ENCODE results near the gene PITPNC1. TPM values are rescaled to one million over a fixed set of nuclear protein-coding genes. Genes with fewer than 3 reads are reported as not detected.

PITPNC1 gene
- total RNA-seq, 1 experiment from 2014 or later: 4.2 TPM

DNA sequence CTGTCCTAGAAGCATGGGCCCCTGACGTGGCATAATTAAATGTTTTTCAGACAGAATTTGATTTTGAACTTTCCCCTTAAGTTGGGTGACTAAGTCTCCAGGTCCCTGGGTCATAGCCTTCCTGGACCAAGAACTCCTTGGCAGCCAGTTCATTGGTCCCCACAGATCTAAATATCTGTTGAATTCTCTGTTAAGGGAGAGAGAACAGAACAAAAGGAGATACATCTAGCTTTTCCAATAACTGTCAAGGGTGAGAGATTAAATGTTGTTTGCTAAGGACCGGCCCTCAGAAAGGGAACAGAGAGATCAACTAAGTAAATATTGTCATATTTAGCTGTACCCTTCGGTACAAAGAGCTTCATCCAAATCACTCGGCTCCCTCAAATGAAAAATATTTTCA is 262.5 kb downstream of the PITPNC1 start:
- no peaks in the 10 kb centered on the region for H3K27me3 Mint-ChIP-seq (ENCODE audit: insufficient read depth, unreplicated experiment)
- H3K4me1 Mint-ChIP-seq (ENCODE audit: low read depth, unreplicated experiment): no peaks in the 10 kb centered on the region
- no peak for DNase-seq
- H3K36me3 Mint-ChIP-seq (ENCODE audit: insufficient read depth, unreplicated experiment): no peaks in the 10 kb centered on the region
- intact Hi-C loops (cut with micrococcal nuclease; ENCODE audit: unreplicated experiment): no loop called here
- no peaks in the 10 kb centered on the region for H3K9me3 Mint-ChIP-seq (ENCODE audit: unreplicated experiment)
- H3K4me3 Mint-ChIP-seq (ENCODE audit: unreplicated experiment): no peak overlapping the region
- no peak overlapping the region for H3K27ac Mint-ChIP-seq (ENCODE audit: unreplicated experiment)
- Histone ChIP-seq H3K36me3 (ENCODE audit: control insufficient read depth, insufficient read depth, low read length) (no peaks in the 10 kb centered on the region), H3K4me1 (peaks cover 12% of the 10 kb centered on the region), H3K4me3 (ENCODE audit: low read depth, low read length) (no peak overlapping the region), H3K9me3 (no peaks in the 10 kb centered on the region), H3K27me3 (replicated peaks; ENCODE audit: control insufficient read depth, insufficient read depth, low read length) (no peaks in the 10 kb centered on the region)
- TF ChIP-seq, protein P1, sequence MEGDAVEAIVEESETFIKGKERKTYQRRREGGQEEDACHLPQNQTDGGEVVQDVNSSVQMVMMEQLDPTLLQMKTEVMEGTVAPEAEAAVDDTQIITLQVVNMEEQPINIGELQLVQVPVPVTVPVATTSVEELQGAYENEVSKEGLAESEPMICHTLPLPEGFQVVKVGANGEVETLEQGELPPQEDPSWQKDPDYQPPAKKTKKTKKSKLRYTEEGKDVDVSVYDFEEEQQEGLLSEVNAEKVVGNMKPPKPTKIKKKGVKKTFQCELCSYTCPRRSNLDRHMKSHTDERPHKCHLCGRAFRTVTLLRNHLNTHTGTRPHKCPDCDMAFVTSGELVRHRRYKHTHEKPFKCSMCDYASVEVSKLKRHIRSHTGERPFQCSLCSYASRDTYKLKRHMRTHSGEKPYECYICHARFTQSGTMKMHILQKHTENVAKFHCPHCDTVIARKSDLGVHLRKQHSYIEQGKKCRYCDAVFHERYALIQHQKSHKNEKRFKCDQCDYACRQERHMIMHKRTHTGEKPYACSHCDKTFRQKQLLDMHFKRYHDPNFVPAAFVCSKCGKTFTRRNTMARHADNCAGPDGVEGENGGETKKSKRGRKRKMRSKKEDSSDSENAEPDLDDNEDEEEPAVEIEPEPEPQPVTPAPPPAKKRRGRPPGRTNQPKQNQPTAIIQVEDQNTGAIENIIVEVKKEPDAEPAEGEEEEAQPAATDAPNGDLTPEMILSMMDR (IDR thresholded peaks at IDR 0.05; ENCODE audit: insufficient read depth in 1 of 2, low read depth in 1 of 2, low read length in 1 of 2, severe bottlenecking in 1 of 2, unreplicated experiment in 1 of 2): no peak
- BruUV-seq (replicated peaks): no TSS peak
- ChIA-PET CTCF (interaction anchor here (0.6 kb wide), 1 partner anchor 55 kb away, joined by 5 read pairs; no protein-coding TSS in a partner anchor), POLR2A (no interaction called here)

DNA sequence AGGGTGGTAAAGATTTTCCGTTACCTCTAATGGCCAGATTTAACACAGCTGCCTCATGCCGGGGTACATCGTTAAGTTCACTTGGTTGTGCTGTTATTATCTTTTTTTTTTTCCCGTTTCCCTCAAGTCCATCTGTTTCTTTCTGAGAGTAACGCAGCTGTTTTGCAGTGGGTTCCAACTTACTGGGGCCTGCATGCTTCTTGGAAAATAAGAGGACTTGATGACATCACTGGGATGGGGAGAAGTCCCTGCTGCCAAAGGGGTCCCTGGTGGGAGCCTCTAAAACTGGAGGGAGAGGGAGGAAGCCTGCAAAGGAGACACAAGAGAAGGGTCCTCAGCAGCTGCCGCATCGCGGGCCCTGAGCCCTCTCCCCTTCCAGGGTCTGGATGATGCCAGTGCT is 262.9 kb downstream of the PITPNC1 start:
- no peaks in the 10 kb centered on the region for H3K9me3 ChIP-seq
- H3K4me3 Mint-ChIP-seq (ENCODE audit: unreplicated experiment): no peak overlapping the region
- intact Hi-C loops (cut with micrococcal nuclease; ENCODE audit: unreplicated experiment): no loop called here
- ChIA-PET POLR2A (no interaction called here), CTCF (interaction anchor here (0.6 kb wide), 1 partner anchor 55 kb away, joined by 5 read pairs; no protein-coding TSS in a partner anchor)
- BruUV-seq (replicated peaks): no TSS peak
- H3K9me3 Mint-ChIP-seq (ENCODE audit: unreplicated experiment): no peaks in the 10 kb centered on the region
- H3K36me3 Mint-ChIP-seq (ENCODE audit: insufficient read depth, unreplicated experiment): no peaks in the 10 kb centered on the region
- peaks cover 12% of the 10 kb centered on the region for H3K4me1 ChIP-seq
- H3K36me3 ChIP-seq (ENCODE audit: control insufficient read depth, insufficient read depth, low read length): no peaks in the 10 kb centered on the region
- no peaks in the 10 kb centered on the region for H3K4me1 Mint-ChIP-seq (ENCODE audit: low read depth, unreplicated experiment)
- DNase-seq: no peak
- H3K27me3 Mint-ChIP-seq (ENCODE audit: insufficient read depth, unreplicated experiment): no peaks in the 10 kb centered on the region
- H3K27me3 ChIP-seq (replicated peaks; ENCODE audit: control insufficient read depth, insufficient read depth, low read length): no peaks in the 10 kb centered on the region
- TF ChIP-seq, protein P1 (IDR thresholded peaks at IDR 0.05; ENCODE audit: insufficient read depth in 1 of 2, low read depth in 1 of 2, low read length in 1 of 2, severe bottlenecking in 1 of 2, unreplicated experiment in 1 of 2): no peak
- no peak overlapping the region for H3K4me3 ChIP-seq (ENCODE audit: low read depth, low read length)
- no peak overlapping the region for H3K27ac Mint-ChIP-seq (ENCODE audit: unreplicated experiment)

DNA sequence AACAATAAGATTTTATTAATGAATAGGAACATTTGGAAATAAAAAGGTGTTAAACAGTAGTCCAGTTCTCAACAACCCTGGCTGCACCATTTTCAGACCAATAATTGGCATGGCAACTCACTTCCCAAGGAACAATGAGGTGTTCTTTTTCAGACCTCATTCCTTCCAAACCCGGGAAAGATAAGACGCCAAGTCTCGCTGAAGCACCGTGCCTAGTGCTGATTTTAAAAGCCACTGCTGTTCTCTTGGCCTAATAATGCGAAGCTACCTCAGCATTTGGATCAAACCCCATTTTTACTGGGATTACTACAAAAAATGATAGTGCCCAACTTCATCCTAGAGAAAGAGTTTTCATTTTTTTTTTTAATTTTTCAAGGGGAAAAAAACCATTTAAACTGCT is 265.4 kb downstream of the PITPNC1 start:
- Mint-ChIP-seq H3K27me3 (ENCODE audit: insufficient read depth, unreplicated experiment) (no peaks in the 10 kb centered on the region), H3K9me3 (ENCODE audit: unreplicated experiment) (no peaks in the 10 kb centered on the region), H3K27ac (ENCODE audit: unreplicated experiment) (no peak overlapping the region), H3K4me1 (ENCODE audit: low read depth, unreplicated experiment) (no peaks in the 10 kb centered on the region), H3K4me3 (ENCODE audit: unreplicated experiment) (no peak overlapping the region), H3K36me3 (ENCODE audit: insufficient read depth, unreplicated experiment) (no peaks in the 10 kb centered on the region)
- H3K27me3 ChIP-seq (replicated peaks; ENCODE audit: control insufficient read depth, insufficient read depth, low read length): no peaks in the 10 kb centered on the region
- BruUV-seq (replicated peaks): no TSS peak
- no peaks in the 10 kb centered on the region for H3K9me3 ChIP-seq
- DNase-seq: no peak
- TF ChIP-seq, protein P1 (IDR thresholded peaks at IDR 0.05; ENCODE audit: insufficient read depth in 1 of 2, low read depth in 1 of 2, low read length in 1 of 2, severe bottlenecking in 1 of 2, unreplicated experiment in 1 of 2): no peak
- CTCF ChIA-PET: no interaction called here
- peaks cover 12% of the 10 kb centered on the region for H3K4me1 ChIP-seq
- H3K4me3 ChIP-seq (ENCODE audit: low read depth, low read length): no peak overlapping the region
- POLR2A ChIA-PET: no interaction called here
- H3K36me3 ChIP-seq (ENCODE audit: control insufficient read depth, insufficient read depth, low read length): no peaks in the 10 kb centered on the region
- intact Hi-C loops (cut with micrococcal nuclease; ENCODE audit: unreplicated experiment): no loop called here
